ES-I3 (cell line): Measurements from ENCODE around the gene TAAR1.
"Not testable (repeated sequence)": the region's sequence is repeated elsewhere in the genome, so short reads cannot be mapped to it uniquely, and the experiment has no call there.

Experiments
- H3K36me3 ChIP-seq: 2 replicates; pipeline ENCODE4 v1.6.1; 2013; ENCODE audit warnings: mild to moderate bottlenecking, low read length, control low read depth, moderate library complexity; ENCODE audit not compliant: insufficient read depth
- H3K4me1 ChIP-seq: 2 replicates; pipeline ENCODE4 v1.6.1; 2013; ENCODE audit warnings: mild to moderate bottlenecking, control low read depth, low read length; ENCODE audit not compliant: insufficient read depth
- H3K9ac ChIP-seq: 2 replicates; pipeline ENCODE4 v1.6.1; 2013; ENCODE audit warnings: low read depth, mild to moderate bottlenecking, low read length, moderate library complexity
- H3K9me3 ChIP-seq: 2 replicates; pipeline ENCODE4 v1.6.1; 2013; ENCODE audit warnings: mild to moderate bottlenecking, low read length, moderate library complexity; ENCODE audit not compliant: control insufficient read depth, insufficient read depth

The TAAR1 gene

GRCh38 chr6:132659082-132659481, at the start of gene TAAR1:
TAAR1 (minus strand) TSS chr6:132659182; CDS start chr6:132646003, 13,179 bp downstream.
- no peaks in the 10 kb centered on the region for H3K4me1 ChIP-seq
- H3K9ac ChIP-seq = no peak within 1 kb of the TSS
- no peaks in the 10 kb centered on the region for H3K36me3 ChIP-seq
- no peaks in the 10 kb centered on the region for H3K9me3 ChIP-seq

- no peaks in the 10 kb centered on the region for H3K36me3 ChIP-seq
- H3K9ac ChIP-seq = no peak overlapping the region
- no peaks in the 10 kb centered on the region for H3K9me3 ChIP-seq
- H3K4me1 ChIP-seq = no peaks in the 10 kb centered on the region
Observed at GRCh38 chr6:132708771-132709170, 49.8 kb upstream of the TAAR1 start.

GRCh38 chr6:132708002-132708401, 49.0 kb upstream of the TAAR1 start:
- Histone ChIP-seq H3K4me1 (no peaks in the 10 kb centered on the region), H3K9me3 (no peaks in the 10 kb centered on the region), H3K9ac (no peak overlapping the region), H3K36me3 (no peaks in the 10 kb centered on the region)

- not testable (repeated sequence) for H3K9me3 ChIP-seq, H3K9ac ChIP-seq, H3K36me3 ChIP-seq, H3K4me1 ChIP-seq
Observed at GRCh38 chr6:132706756-132707155, 47.8 kb upstream of the TAAR1 start.

GRCh38 chr6:132703936-132704335, 45.0 kb upstream of the TAAR1 start:
- no peaks in the 10 kb centered on the region for H3K9me3 ChIP-seq
- no peaks in the 10 kb centered on the region for H3K4me1 ChIP-seq
- no peaks in the 10 kb centered on the region for H3K36me3 ChIP-seq
- H3K9ac ChIP-seq = no peak overlapping the region

- no peaks in the 10 kb centered on the region for H3K4me1 ChIP-seq
- peaks cover 7% of the 10 kb centered on the region for H3K9me3 ChIP-seq
- no peak overlapping the region for H3K9ac ChIP-seq
Observed at GRCh38 chr6:132698608-132699007, 39.6 kb upstream of the TAAR1 start.

GRCh38 chr6:132695773-132696172, 36.8 kb upstream of the TAAR1 start:
- no peaks in the 10 kb centered on the region for H3K36me3 ChIP-seq
- no peak overlapping the region for H3K9ac ChIP-seq
- H3K4me1 ChIP-seq = no peaks in the 10 kb centered on the region
- peaks cover 7% of the 10 kb centered on the region for H3K9me3 ChIP-seq

More at GRCh38 chr6:132698608-132699007, 39.6 kb upstream of the TAAR1 start:
- no peaks in the 10 kb centered on the region for H3K36me3 ChIP-seq

- Histone ChIP-seq H3K4me1 (no peaks in the 10 kb centered on the region), H3K9ac (no peak overlapping the region), H3K9me3 (peaks cover 7% of the 10 kb centered on the region), H3K36me3 (no peaks in the 10 kb centered on the region)
Observed at GRCh38 chr6:132693478-132693877, 34.5 kb upstream of the TAAR1 start.

GRCh38 chr6:132690678-132691077, 31.7 kb upstream of the TAAR1 start:
- H3K9ac ChIP-seq = no peak overlapping the region

GRCh38 chr6:132687306-132687705, 28.3 kb upstream of the TAAR1 start:
- Histone ChIP-seq H3K9me3 (no peaks in the 10 kb centered on the region; the same call in 1 of the 2 replicates), H3K4me1 (peaks cover 5% of the 10 kb centered on the region), H3K36me3 (no peaks in the 10 kb centered on the region), H3K9ac (no peak overlapping the region)

More at GRCh38 chr6:132690678-132691077, 31.7 kb upstream of the TAAR1 start:
- Histone ChIP-seq H3K4me1 (no peaks in the 10 kb centered on the region), H3K9me3 (peaks cover 3% of the 10 kb centered on the region; the same call in 1 of the 2 replicates), H3K36me3 (no peaks in the 10 kb centered on the region)

GRCh38 chr6:132686531-132686930, 27.5 kb upstream of the TAAR1 start:
- no peaks in the 10 kb centered on the region for H3K36me3 ChIP-seq
- H3K4me1 ChIP-seq = peaks cover 5% of the 10 kb centered on the region
- H3K9me3 ChIP-seq = peaks cover 4% of the 10 kb centered on the region; the same call in 1 of the 2 replicates
- H3K9ac ChIP-seq = no peak overlapping the region

GRCh38 chr6:132685009-132685408, 26.0 kb upstream of the TAAR1 start:
- Histone ChIP-seq H3K9me3 (peaks cover 4% of the 10 kb centered on the region; the same call in 1 of the 2 replicates), H3K4me1 (peaks cover 5% of the 10 kb centered on the region), H3K36me3 (no peaks in the 10 kb centered on the region), H3K9ac (no peak overlapping the region)

- peaks cover 5% of the 10 kb centered on the region for H3K4me1 ChIP-seq
- H3K9ac ChIP-seq = no peak overlapping the region
- H3K36me3 ChIP-seq = no peaks in the 10 kb centered on the region
- peaks cover 4% of the 10 kb centered on the region; the same call in 1 of the 2 replicates for H3K9me3 ChIP-seq
Observed at GRCh38 chr6:132684272-132684671, 25.3 kb upstream of the TAAR1 start.

GRCh38 chr6:132683543-132683942, 24.6 kb upstream of the TAAR1 start:
- H3K9me3 ChIP-seq = peaks cover 4% of the 10 kb centered on the region; the same call in 1 of the 2 replicates
- H3K36me3 ChIP-seq = no peaks in the 10 kb centered on the region
- peaks cover 5% of the 10 kb centered on the region for H3K4me1 ChIP-seq
- no peak overlapping the region for H3K9ac ChIP-seq

- not testable (repeated sequence) for H3K9me3 ChIP-seq, H3K9ac ChIP-seq, H3K36me3 ChIP-seq, H3K4me1 ChIP-seq
Observed at GRCh38 chr6:132679094-132679493, 20.1 kb upstream of the TAAR1 start.

GRCh38 chr6:132675749-132676148, 16.8 kb upstream of the TAAR1 start:
- H3K4me1 ChIP-seq = no peaks in the 10 kb centered on the region
- no peaks in the 10 kb centered on the region for H3K9me3 ChIP-seq
- no peaks in the 10 kb centered on the region for H3K36me3 ChIP-seq
- H3K9ac ChIP-seq = no peak overlapping the region
